ENCODE results near the gene OCEL1.

OCEL1 gene

DNA sequence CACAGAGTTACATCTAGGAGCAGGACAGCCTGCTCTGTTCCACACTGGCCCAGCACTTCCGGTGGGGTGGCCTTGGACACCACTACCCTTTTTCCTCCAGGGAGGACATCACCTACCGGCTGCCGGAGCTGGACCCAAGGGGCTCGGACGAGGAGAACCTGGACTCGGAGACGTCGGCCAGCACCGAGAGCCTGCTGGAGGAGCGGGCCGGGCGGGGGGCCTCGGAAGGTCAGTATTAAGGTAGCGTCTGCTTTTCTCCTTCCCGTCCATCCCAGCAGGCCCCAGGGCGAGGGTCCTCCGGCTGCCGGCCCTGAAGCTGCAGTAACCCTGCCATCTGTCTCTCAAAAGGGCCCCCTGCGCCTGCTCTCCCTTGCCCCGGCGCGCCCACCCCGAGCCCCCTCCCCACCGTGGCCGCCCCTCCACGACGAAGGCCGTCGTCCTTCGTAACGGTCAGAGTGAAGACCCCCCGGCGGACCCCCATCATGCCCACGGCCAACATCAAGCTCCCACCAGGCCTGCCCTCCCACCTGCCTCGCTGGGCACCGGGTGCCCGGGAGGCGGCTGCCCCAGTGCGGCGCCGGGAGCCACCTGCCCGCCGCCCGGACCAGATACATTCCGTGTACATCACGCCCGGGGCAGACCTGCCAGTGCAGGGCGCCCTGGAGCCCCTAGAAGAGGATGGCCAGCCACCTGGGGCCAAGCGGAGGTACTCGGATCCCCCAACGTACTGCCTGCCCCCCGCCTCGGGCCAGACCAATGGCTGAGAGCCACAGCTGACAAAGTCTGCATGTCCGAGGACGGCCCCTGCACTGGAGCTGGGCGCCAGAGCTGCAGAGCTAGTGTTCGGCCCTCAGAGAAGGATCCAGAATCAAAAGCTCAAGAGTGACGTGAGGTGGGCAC is 14.2 kb upstream of the OCEL1 start:
- Histone ChIP-seq H3K18ac (ENCODE audit: low read length) (no peak overlapping the region), H2AK5ac (ENCODE audit: low read length) (no peak overlapping the region), H4K8ac (ENCODE audit: low read depth, low read length) (no peak overlapping the region), H2BK5ac (ENCODE audit: low read depth, low read length, poor library complexity) (no peak overlapping the region), H2BK12ac (ENCODE audit: low read length) (no peak overlapping the region), H3K27ac (ENCODE audit: low read depth, low read length) (no peak overlapping the region), H3K79me1 (ENCODE audit: low read length) (peaks cover 13% of the 10 kb centered on the region), H3K9me3 (ENCODE audit: insufficient read depth, low read depth, low read length) (peaks cover 3% of the 10 kb centered on the region), H3K4me1 (ENCODE audit: control insufficient read depth in 1 of 2, insufficient read depth in 2 of 2, low read length in 2 of 2) (peaks cover 12 to 13% of the 10 kb centered on the region in 2 experiments), H3K79me2 (ENCODE audit: control insufficient read depth, insufficient read depth, low read length, poor library complexity) (peaks cover 6% of the 10 kb centered on the region), H3K27me3 (ENCODE audit: insufficient read depth, low read length) (no peaks in the 10 kb centered on the region), H3K4me2 (ENCODE audit: low read length) (no peak overlapping the region), H3K4me3 (ENCODE audit: low read depth, low read length) (no peak overlapping the region), H3K36me3 (ENCODE audit: control insufficient read depth in 1 of 2, insufficient read depth in 2 of 2, low read length in 2 of 2) (peaks cover 59 to 60% of the 10 kb centered on the region in 2 experiments), H2AFZ (ENCODE audit: insufficient read depth, low read length, poor library complexity) (no peak overlapping the region), H4K12ac (ENCODE audit: low read depth, low read length) (no peak overlapping the region), H4K91ac (ENCODE audit: low read depth, low read length) (no peak overlapping the region), H3K9ac (ENCODE audit: low read length) (no peak overlapping the region), H2BK120ac (ENCODE audit: insufficient read depth, low read length, poor library complexity) (no peak overlapping the region), H3K4ac (ENCODE audit: low read depth, low read length) (no peak overlapping the region), H3K23ac (ENCODE audit: low read length) (no peak overlapping the region), H3K14ac (ENCODE audit: low read length) (no peak overlapping the region)
- no CpG with 5 or more reads among the region's 58 CpGs for WGBS (ENCODE audit: extremely low coverage, insufficient coverage, insufficient read length)
- no peak for DNase-seq

DNA sequence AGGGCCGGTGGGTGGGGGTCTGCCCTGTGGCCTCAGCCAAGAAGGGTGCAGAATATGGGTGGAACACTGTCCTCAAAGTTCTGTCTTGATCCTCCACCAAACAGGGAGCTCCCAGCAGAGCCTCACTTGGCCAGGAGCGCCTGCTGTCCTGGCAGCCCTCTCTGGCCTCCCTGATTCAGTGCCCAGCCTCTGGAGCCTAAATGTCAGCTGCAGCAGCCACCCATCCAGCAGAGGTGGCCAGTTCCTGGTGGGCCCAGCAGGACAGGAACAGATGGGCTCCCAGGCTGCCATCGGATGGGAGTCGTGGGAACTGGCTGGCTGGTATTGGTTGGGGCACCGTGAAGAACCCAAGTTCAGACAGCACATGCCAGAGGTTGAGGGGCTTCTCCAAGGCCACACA is 12.7 kb upstream of the OCEL1 start:
- Histone ChIP-seq H3K4me1 (ENCODE audit: control insufficient read depth in 1 of 2, insufficient read depth in 2 of 2, low read length in 2 of 2) (peaks cover 12 to 13% of the 10 kb centered on the region in 2 experiments), H2BK12ac (ENCODE audit: low read length) (no peak overlapping the region), H3K36me3 (ENCODE audit: control insufficient read depth in 1 of 2, insufficient read depth in 2 of 2, low read length in 2 of 2) (peaks cover 66 to 67% of the 10 kb centered on the region in 2 experiments), H2AK5ac (ENCODE audit: low read length) (no peak overlapping the region), H3K4me2 (ENCODE audit: low read length) (no peak overlapping the region), H3K4me3 (ENCODE audit: low read depth, low read length) (no peak overlapping the region), H3K23ac (ENCODE audit: low read length) (no peak overlapping the region), H3K14ac (ENCODE audit: low read length) (no peak overlapping the region), H3K27me3 (ENCODE audit: insufficient read depth, low read length) (no peaks in the 10 kb centered on the region), H3K9ac (ENCODE audit: low read length) (no peak overlapping the region), H3K27ac (ENCODE audit: low read depth, low read length) (no peak overlapping the region), H4K12ac (ENCODE audit: low read depth, low read length) (no peak overlapping the region), H3K18ac (ENCODE audit: low read length) (no peak overlapping the region), H4K8ac (ENCODE audit: low read depth, low read length) (no peak overlapping the region), H3K9me3 (ENCODE audit: insufficient read depth, low read depth, low read length) (peaks cover 5% of the 10 kb centered on the region), H2BK5ac (ENCODE audit: low read depth, low read length, poor library complexity) (no peak overlapping the region), H3K4ac (ENCODE audit: low read depth, low read length) (no peak overlapping the region), H2BK120ac (ENCODE audit: insufficient read depth, low read length, poor library complexity) (no peak overlapping the region), H4K91ac (ENCODE audit: low read depth, low read length) (no peak overlapping the region), H3K79me1 (ENCODE audit: low read length) (peaks cover 13% of the 10 kb centered on the region), H2AFZ (ENCODE audit: insufficient read depth, low read length, poor library complexity) (no peak overlapping the region), H3K79me2 (ENCODE audit: control insufficient read depth, insufficient read depth, low read length, poor library complexity) (peaks cover 6% of the 10 kb centered on the region)
- DNase-seq: no peak
- WGBS (ENCODE audit: extremely low coverage, insufficient coverage, insufficient read length): no CpG with 5 or more reads among the region's 5 CpGs

DNA sequence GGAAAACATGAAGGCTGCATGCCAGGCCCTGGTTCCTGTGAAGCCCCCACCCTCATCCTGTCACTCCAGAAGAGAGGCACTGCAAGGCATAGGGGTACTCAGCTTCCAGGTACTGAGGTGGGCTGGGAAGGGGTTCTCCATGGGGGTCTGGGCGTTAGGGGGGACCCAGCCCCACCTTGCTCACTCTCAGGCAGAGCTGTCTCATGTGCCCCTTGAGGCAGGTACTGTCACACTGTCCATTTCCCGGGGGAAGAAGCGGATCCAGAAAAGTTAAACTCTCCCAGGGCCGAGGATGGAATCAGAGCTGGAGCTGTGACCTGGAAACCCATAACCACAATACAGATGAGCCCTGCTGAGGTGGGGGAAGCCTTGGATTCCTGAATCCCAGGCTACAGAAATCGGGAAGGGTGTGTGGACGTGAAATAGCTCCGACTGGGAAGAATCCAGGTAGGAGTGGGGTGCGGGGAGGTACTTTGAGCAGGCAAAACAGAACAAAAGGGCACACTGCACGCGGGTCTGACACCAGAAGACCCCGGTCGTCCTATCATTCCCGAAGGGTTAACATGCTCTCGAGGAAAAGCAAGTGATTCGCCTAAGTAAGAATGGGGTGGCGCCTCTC is 11.4 kb upstream of the OCEL1 start:
- Histone ChIP-seq H3K18ac (ENCODE audit: low read length) (no peak overlapping the region), H3K27ac (ENCODE audit: low read depth, low read length) (peak overlapping the region; percentile 84), H3K4me2 (ENCODE audit: low read length) (peak overlapping the region; percentile 71), H3K4me3 (ENCODE audit: low read depth, low read length) (peak overlapping the region; percentile 78), H3K36me3 (ENCODE audit: control insufficient read depth in 1 of 2, insufficient read depth in 2 of 2, low read length in 2 of 2) (peaks cover 61% of the 10 kb centered on the region in 2 experiments), H2BK5ac (ENCODE audit: low read depth, low read length, poor library complexity) (peak overlapping the region; percentile 38), H4K91ac (ENCODE audit: low read depth, low read length) (peak overlapping the region; percentile 94), H3K4ac (ENCODE audit: low read depth, low read length) (peak overlapping the region; percentile 61), H2AFZ (ENCODE audit: insufficient read depth, low read length, poor library complexity) (peak overlapping the region; percentile 33), H2AK5ac (ENCODE audit: low read length) (peak overlapping the region; percentile 85), H3K23ac (ENCODE audit: low read length) (no peak overlapping the region), H3K9me3 (ENCODE audit: insufficient read depth, low read depth, low read length) (peaks cover 5% of the 10 kb centered on the region), H4K8ac (ENCODE audit: low read depth, low read length) (peak overlapping the region; percentile 92), H4K12ac (ENCODE audit: low read depth, low read length) (peak overlapping the region; percentile 96), H3K9ac (ENCODE audit: low read length) (peak overlapping the region; percentile 34), H2BK120ac (ENCODE audit: insufficient read depth, low read length, poor library complexity) (peak overlapping the region; percentile 61), H3K27me3 (ENCODE audit: insufficient read depth, low read length) (no peaks in the 10 kb centered on the region), H3K4me1 (ENCODE audit: control insufficient read depth in 1 of 2, insufficient read depth in 2 of 2, low read length in 2 of 2) (peaks cover 12 to 13% of the 10 kb centered on the region in 2 experiments), H3K79me2 (ENCODE audit: control insufficient read depth, insufficient read depth, low read length, poor library complexity) (peaks cover 6% of the 10 kb centered on the region), H3K79me1 (ENCODE audit: low read length) (peaks cover 13% of the 10 kb centered on the region), H2BK12ac (ENCODE audit: low read length) (peak overlapping the region; percentile 59), H3K14ac (ENCODE audit: low read length) (peak overlapping the region; percentile 75)
- WGBS (ENCODE audit: extremely low coverage, insufficient coverage, insufficient read length): no CpG with 5 or more reads among the region's 16 CpGs
- peak in 1 of 2 donors; percentile 21 for DNase-seq

DNA sequence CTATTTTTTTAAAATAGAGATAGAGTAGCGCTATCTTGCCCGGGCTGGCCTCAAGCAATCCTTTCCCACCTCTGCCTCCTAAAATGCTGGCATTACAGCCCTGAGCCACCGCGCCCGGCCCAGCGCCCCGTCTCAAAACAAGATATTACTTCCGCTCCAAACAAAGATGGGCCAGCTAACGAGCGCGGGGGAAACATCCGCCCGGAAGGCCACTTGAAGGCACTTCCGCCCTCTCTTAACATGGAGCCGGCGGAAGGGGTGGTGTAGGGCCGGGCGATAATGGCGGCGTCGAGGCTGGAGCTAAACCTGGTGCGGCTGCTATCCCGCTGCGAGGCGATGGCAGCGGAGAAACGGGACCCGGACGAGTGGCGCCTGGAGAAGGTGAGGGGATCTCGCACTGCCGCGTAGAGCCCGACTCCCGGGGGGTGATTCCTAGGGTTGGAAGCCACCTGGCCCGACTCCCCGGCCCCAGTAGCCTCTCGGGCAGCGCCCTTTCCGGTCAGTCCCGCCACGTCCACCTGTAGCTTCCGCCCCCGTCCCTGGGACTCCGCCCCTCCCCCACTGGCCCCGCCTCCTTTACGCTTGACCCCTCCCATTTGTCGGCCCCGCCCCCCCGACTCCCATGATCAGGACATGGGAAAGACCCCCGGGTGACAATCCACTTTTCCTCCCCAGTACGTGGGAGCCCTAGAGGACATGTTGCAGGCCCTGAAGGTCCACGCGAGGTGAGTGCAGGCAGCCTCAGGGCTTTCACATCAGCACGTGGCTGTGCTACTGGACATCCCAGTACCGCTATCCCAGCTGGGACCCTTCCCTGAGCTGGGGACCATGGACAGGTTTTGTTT is 10.7 kb upstream of the OCEL1 start, which contains the start of gene USE1:
TSS of gene USE1 (plus strand) at position 231 of the 845 bp plus-strand sequence. CDS start at position 280, 49 bp downstream.
- Histone ChIP-seq H4K91ac (ENCODE audit: low read depth, low read length) (peak within 1 kb of the TSS; percentile 98), H3K4me3 (ENCODE audit: low read depth, low read length) (peak within 1 kb of the TSS; percentile 78), H3K9me3 (ENCODE audit: insufficient read depth, low read depth, low read length) (peaks cover 5% of the 10 kb centered on the region), H3K36me3 (ENCODE audit: control insufficient read depth in 1 of 2, insufficient read depth in 2 of 2, low read length in 2 of 2) (peaks cover 53 to 56% of the 10 kb centered on the region in 2 experiments), H3K4ac (ENCODE audit: low read depth, low read length) (peak within 1 kb of the TSS; percentile 73), H3K18ac (ENCODE audit: low read length) (peak within 1 kb of the TSS; percentile 97), H2AFZ (ENCODE audit: insufficient read depth, low read length, poor library complexity) (peak within 1 kb of the TSS; percentile 87), H4K12ac (ENCODE audit: low read depth, low read length) (peak within 1 kb of the TSS; percentile 98), H3K4me2 (ENCODE audit: low read length) (peak within 1 kb of the TSS; percentile 71), H3K79me1 (ENCODE audit: low read length) (peaks cover 14% of the 10 kb centered on the region), H3K23ac (ENCODE audit: low read length) (no peak within 1 kb of the TSS), H2BK12ac (ENCODE audit: low read length) (peak within 1 kb of the TSS; percentile 59), H3K27ac (ENCODE audit: low read depth, low read length) (peak within 1 kb of the TSS; percentile 84), H3K4me1 (ENCODE audit: control insufficient read depth in 1 of 2, insufficient read depth in 2 of 2, low read length in 2 of 2) (peaks cover 14 to 15% of the 10 kb centered on the region in 2 experiments), H3K9ac (ENCODE audit: low read length) (peak within 1 kb of the TSS; percentile 85), H3K27me3 (ENCODE audit: insufficient read depth, low read length) (no peaks in the 10 kb centered on the region), H2BK5ac (ENCODE audit: low read depth, low read length, poor library complexity) (peak within 1 kb of the TSS; percentile 94), H4K8ac (ENCODE audit: low read depth, low read length) (peak within 1 kb of the TSS; percentile 99), H2AK5ac (ENCODE audit: low read length) (peak within 1 kb of the TSS; percentile 85), H3K79me2 (ENCODE audit: control insufficient read depth, insufficient read depth, low read length, poor library complexity) (peaks cover 6% of the 10 kb centered on the region), H3K14ac (ENCODE audit: low read length) (peak within 1 kb of the TSS; percentile 95), H2BK120ac (ENCODE audit: insufficient read depth, low read length, poor library complexity) (peak within 1 kb of the TSS; percentile 87)
- WGBS (ENCODE audit: extremely low coverage, insufficient coverage, insufficient read length): no CpG with 5 or more reads among the region's 56 CpGs
- DNase-seq: peak; percentile 91 to 96
